Stimulated activated CD4-positive, alpha-beta T cell treated with anti-CD3 and anti-CD28 coated beads, Interleukin-2, amount 100 ng/mL, for 48 hours (primary cell): ENCODE results near the gene ANKS1A.
"Not testable (repeated sequence)": the region's sequence is repeated elsewhere in the genome, so short reads cannot be mapped to it uniquely, and the experiment has no call there.

Experiments
- DNase-seq, 2 donors: peaks; one replicate each; pipeline ENCODE4 v3.0.0-alpha.2; 2020

Gene ANKS1A

GRCh38 chr6:35087361-35088280 lies 198.6 kb downstream of the ANKS1A start:
- no peak for DNase-seq

DNA sequence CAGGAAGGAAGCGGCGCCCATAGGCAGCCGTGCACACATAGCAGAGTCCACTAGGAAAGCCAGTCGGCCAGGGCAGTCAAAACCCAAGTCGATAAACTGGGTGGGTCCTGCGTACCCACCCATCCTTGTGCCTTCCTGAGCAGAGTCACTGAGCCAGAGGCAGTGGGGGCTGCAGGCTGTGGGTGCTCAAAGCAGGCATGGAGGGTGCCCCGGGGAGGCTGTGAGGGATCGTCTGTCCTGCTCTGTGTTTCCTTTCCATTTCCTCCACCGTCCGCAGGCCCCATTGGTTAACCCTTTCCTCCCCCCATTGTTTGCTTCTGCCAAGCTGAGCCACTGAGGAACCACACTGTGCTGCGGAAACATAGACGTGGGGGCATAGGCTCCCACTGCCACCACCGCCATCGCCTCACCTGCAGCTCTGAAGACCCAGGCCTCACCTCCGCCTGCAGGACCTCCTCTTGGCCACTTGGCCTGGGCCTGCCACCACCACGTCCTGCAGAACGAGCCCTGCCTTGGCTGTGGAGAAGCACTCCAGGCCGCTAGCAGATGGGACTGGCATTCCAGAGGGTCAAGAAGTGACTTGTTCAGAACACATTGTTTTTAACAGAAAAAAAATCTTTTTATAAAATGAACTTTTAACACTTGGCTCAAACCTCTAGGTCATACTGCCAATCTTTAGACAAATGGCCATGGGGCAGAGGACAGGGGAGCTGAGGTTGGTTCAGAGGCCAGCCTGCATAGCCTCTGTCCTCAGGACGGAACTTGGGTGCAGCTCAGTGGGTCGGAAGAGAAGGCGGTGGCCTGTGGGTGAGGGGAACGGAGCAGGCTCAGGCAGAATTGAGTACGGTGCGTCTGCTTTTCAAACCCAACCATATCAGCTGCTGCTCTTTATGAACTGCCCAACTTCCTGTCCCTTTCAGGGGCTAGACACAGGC lies 199.5 kb downstream of the ANKS1A start:
- no peak for DNase-seq

GRCh38 chr6:35089216-35089934 lies 200.3 kb downstream of the ANKS1A start:
- no peak for DNase-seq

GRCh38 chr6:35089935-35090505 lies 201.0 kb downstream of the ANKS1A start:
- no peak for DNase-seq

GRCh38 chr6:35090734-35091133 lies 201.7 kb downstream of the ANKS1A start:
- DNase-seq, result no peak

DNA sequence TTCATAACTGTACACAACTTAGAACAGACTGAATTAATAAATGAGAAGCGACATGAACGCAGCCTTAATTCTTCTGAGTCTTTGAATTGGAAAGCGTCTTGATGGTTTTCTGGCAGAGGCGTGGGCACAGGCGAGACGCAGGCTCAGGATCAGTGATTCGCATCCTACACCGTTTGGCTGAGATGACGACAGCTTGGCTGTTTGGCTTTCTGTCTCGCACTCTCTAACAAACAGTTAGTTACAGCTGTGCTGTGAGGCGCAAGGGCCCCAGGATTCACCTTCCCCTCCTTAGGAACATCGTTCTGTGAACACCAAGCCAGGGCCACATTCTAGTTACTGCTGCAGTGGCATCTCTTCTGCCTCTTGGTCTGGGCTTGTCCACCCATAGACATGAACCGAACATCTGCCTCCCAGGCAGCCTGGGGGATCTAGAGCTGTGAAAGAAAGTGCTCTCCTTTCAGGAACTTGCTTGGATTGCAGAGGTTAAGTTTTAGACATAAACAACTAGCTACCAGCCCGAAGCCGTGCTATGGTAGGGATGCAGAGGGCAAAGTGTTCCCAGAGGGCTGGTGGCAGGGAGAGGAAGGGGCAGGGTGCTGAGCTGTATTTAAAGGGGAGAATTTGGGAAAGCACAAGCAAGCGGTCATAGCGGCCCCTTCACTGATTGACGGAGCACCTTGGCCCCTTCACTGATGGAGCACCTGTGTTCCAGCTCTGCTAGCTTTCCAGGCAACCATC lies 202.5 kb downstream of the ANKS1A start:
- no peak for DNase-seq

GRCh38 chr6:35092362-35093117 lies 203.5 kb downstream of the ANKS1A start:
- DNase-seq, result no peak

DNA sequence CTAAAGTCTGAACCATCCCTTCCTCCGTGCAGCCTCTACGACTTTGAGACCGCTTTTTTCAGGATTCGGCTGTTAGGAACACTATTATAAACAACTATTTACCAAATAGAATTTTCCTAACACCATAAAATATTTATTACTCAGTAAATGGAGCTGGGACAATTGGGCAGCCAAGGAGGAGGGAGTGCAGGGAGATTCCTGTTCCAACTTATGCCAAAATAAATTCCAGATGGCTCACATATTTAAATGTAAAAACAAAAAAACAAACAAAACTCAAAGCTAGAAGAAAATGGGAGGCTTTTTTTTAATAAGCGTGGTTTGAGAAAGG lies 204.0 kb downstream of the ANKS1A start:
- no peak for DNase-seq

GRCh38 chr6:35093783-35094182 lies 204.7 kb downstream of the ANKS1A start:
- DNase-seq, result no peak

DNA sequence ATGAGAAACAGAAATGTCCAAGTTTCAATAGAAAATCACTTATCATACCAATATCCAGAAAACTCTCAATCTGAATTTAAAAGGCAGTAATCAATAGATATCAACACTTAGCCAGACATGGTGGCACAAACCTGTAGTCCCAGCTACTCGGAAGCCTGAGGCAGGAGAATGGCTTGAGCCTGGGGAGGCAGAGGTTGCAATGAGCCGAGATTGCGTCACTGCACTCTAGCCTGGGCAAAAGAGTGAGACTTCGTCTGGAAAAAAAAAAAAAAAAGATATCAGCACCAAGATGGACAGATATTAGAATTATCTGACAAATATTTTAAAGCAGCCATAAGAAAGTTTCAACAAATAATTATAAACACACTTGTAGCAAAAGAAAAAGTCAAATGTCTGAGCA lies 205.1 kb downstream of the ANKS1A start:
- DNase-seq, result no peak

GRCh38 chr6:35096129-35096862 lies 207.2 kb downstream of the ANKS1A start:
- no peak for DNase-seq

- no peak for DNase-seq
Observed at GRCh38 chr6:35099116-35099515, 210.1 kb downstream of the ANKS1A start.

DNA sequence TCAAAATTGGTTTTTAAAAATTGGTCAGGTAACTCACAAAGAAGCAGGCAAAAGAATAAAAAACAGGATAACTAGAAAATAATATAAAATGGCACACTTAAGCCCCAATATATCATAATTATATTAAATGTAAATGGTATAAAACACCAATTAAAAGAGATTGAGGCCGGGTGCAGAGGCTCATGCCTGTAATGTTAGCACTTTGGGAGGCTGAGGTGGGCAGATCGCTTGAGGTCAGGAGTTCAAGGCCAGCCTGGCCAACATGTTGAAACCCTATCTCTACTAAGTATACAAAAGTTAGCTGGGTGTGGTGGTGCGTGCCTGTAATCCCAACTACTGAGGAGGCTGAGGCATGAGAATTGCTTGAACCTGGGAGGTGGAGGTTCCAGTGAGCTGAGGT lies 216.0 kb downstream of the ANKS1A start:
- DNase-seq, result no peak

GRCh38 chr6:35106061-35106460 lies 217.0 kb downstream of the ANKS1A start:
- DNase-seq, result not testable (repeated sequence)

DNA sequence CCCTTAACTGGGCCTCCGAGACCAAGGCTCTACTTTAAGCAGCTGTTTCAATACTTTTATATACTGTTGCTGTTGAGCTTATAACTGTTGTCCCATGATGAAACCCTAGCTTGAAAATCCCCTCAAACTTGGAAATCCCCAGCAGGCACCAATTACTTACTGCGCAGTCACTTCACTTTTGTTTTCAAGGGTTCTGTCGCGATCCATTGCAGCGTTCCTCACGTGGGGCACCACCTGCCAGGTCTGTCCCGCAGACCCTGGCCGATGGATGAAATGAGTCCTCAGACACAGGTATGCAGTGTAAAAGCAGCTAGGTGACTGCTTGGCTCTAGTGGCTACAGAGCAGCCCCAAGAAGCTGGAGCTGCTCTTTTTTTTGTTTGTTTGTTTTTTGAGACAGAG lies 218.2 kb downstream of the ANKS1A start:
- DNase-seq, result not testable (repeated sequence)

GRCh38 chr6:35107761-35108160 lies 218.7 kb downstream of the ANKS1A start:
- DNase-seq, result not testable (repeated sequence)

- no peak for DNase-seq
Observed at GRCh38 chr6:35108309-35108885, 219.3 kb downstream of the ANKS1A start.

- no peak for DNase-seq
Observed at GRCh38 chr6:35120746-35121145, 231.7 kb downstream of the ANKS1A start.

GRCh38 chr6:35124356-35124755 lies 235.3 kb downstream of the ANKS1A start:
- no peak for DNase-seq

DNA sequence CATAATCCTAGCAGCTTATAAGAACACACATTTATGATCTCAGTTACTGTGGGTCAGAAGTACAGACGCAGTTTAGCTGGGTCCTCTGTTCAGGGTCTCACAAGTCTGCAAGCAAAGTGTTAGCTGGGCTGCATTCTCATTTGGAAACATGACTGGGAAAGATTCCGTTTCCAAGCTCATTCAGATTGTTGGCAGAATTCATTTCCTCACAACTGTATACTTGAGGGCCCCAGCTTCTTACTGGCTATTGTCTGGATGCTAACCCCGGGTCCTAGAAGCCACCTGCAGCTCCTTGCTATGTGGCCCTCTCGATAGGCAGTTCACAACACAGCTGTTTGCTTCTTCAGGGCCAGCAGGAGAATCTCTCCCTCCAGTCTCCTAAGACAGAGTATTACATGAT lies 239.0 kb downstream of the ANKS1A start:
- no peak for DNase-seq
